MCF 10A (cell line): ENCODE measurements around the gene STAG3. TPM values are rescaled to one million over a fixed set of nuclear protein-coding genes. Genes with fewer than 3 reads are reported as not detected.

Experiments used
- BruUV-seq: library from RNA; stranded (reverse); fragments of 400-500 nt; replicated peaks from 2 replicates; lab custom pipeline; 2021; lab: Mats Ljungman, UMichigan
- CTCF ChIA-PET: fragments of 300-600 bp; sonication (Branson Sonifier 250); formaldehyde crosslinking; extraction: SDS; loops from one replicate; lab custom pipeline; 2021; ENCODE audit warnings: antibody characterized with exemption, inconsistent platforms; lab: Yijun Ruan, JAX
- POLR2A ChIA-PET: fragments of 300-600, 350-650 bp; sonication (Branson Sonifier 250); formaldehyde crosslinking; extraction: SDS; loops from one replicate; lab custom pipeline; 2020; ENCODE audit warnings: antibody characterized with exemption, inconsistent platforms; lab: Yijun Ruan, JAX
- DNase-seq: peaks from one replicate; pipeline ENCODE4 v3.0.0-alpha.2; 2018; ENCODE audit not compliant: unreplicated experiment
- H3K27ac Mint-ChIP-seq: one replicate; pipeline ENCODE4 v1.8.0; 2022; ENCODE audit warnings: mild to moderate bottlenecking, low read depth, mixed read lengths; ENCODE audit not compliant: unreplicated experiment
- H3K27me3 Mint-ChIP-seq: one replicate; pipeline ENCODE4 v1.8.0; 2022; ENCODE audit warnings: mixed read lengths; ENCODE audit not compliant: insufficient read depth, unreplicated experiment
- H3K36me3 Mint-ChIP-seq: one replicate; pipeline ENCODE4 v1.8.0; 2022; ENCODE audit warnings: mild to moderate bottlenecking, moderate library complexity, mixed read lengths; ENCODE audit not compliant: insufficient read depth, unreplicated experiment
- H3K4me1 Mint-ChIP-seq: one replicate; pipeline ENCODE4 v1.8.0; 2022; ENCODE audit warnings: mixed read lengths; ENCODE audit not compliant: insufficient read depth, unreplicated experiment
- H3K4me3 Mint-ChIP-seq: one replicate; pipeline ENCODE4 v1.8.0; 2022; ENCODE audit warnings: mild to moderate bottlenecking, moderate library complexity, mixed read lengths; ENCODE audit not compliant: unreplicated experiment
- H3K9me3 Mint-ChIP-seq: one replicate; pipeline ENCODE4 v1.8.0; 2022; ENCODE audit warnings: mixed read lengths; ENCODE audit not compliant: unreplicated experiment
- CTCF ChIP-seq: fragments of 200-600 bp; IDR thresholded peaks from one replicate; pipeline ENCODE4 v1.8.0; 2022; ENCODE audit warnings: antibody characterized with exemption, mild to moderate bottlenecking; ENCODE audit not compliant: unreplicated experiment
- intact Hi-C: fragments of 100-400 bp; cut with micrococcal nuclease; formaldehyde crosslinking; loops from 2 replicates; pipeline ENCODE4 v1.14.1; 2022
- total RNA-seq: library from RNA; stranded (reverse); gene quantifications from 2 replicates; pipeline ENCODE4 v1.2.3, GENCODE V29; 2022

STAG3 gene
- total RNA-seq, 1 experiment from 2014 or later = 1.5 TPM

DNA sequence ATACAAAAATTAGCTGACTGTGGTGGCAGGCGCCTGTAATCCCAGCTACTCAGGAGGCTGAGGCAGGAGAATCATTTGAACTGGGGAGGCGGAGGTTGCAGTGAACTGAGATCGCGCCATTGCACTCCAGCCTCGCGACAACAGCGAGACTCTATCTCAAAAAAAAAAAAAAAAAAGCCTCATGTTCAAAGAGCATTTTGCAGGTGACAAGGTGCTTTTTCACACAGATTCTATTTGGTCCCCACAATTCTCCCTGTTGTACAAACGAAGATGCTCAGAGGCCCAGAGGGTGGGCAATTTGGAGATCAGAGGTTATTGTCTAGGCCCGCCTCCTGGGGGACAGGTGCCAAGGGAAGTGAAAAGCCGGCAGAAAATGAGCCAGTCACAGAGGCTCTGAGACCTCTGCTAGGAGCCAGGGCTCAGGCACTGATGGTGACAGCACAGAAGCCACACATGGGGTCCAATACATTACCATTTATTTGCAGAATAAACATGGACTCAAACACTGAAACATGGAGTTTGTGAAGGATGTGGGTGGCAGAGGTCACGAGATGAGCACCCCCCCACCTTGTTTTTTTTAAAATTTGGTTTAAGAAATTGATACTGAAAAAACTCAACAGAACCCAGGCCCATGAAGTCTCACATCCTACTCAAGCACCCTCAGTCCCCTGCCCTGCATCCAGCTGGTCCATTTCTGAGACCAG is 8.4 kb upstream of the STAG3 start:
- TF ChIP-seq CTCF = no peak
- no peak overlapping the region for H3K27ac Mint-ChIP-seq
- H3K4me1 Mint-ChIP-seq = peaks cover 19% of the 10 kb centered on the region
- no TSS peak for BruUV-seq
- no peak overlapping the region for H3K4me3 Mint-ChIP-seq
- CTCF ChIA-PET = no interaction called here
- intact Hi-C loops = no loop called here
- peaks cover 42% of the 10 kb centered on the region for H3K27me3 Mint-ChIP-seq
- POLR2A ChIA-PET = interaction anchor here (1.6 kb wide), 1 partner anchor 8 kb away, joined by 8 read pairs; the partner anchor contains the start of genes GPC2 and STAG3
- DNase-seq = no peak
- H3K36me3 Mint-ChIP-seq = no peaks in the 10 kb centered on the region
- H3K9me3 Mint-ChIP-seq = no peaks in the 10 kb centered on the region

- ChIA-PET CTCF (no interaction called here), POLR2A (no interaction called here)
- BruUV-seq = no TSS peak
- Mint-ChIP-seq H3K4me3 (peak overlapping the region; percentile 38), H3K36me3 (no peaks in the 10 kb centered on the region), H3K9me3 (no peaks in the 10 kb centered on the region), H3K27me3 (peaks cover 42% of the 10 kb centered on the region), H3K27ac (no peak overlapping the region), H3K4me1 (peaks cover 19% of the 10 kb centered on the region)
- no peak for DNase-seq
- no peak for TF ChIP-seq CTCF
- intact Hi-C loops = no loop called here
These were observed 7.4 kb upstream of the STAG3 start for GRCh38 chr7:100170101-100170897.

GRCh38 chr7:100171087-100171681 is 6.5 kb upstream of the STAG3 start:
- no peak overlapping the region for H3K27ac Mint-ChIP-seq
- H3K4me3 Mint-ChIP-seq = no peak overlapping the region
- ChIA-PET CTCF (interaction anchor here (0.6 kb wide), 1 partner anchor 168 kb away, joined by 3 read pairs; no protein-coding TSS in a partner anchor), POLR2A (interaction anchor here (0.6 to 0.7 kb wide), 2 partner anchors 8 to 168 kb away, joined by 3 read pairs; no protein-coding TSS in a partner anchor)
- H3K4me1 Mint-ChIP-seq = peaks cover 19% of the 10 kb centered on the region
- H3K27me3 Mint-ChIP-seq = peaks cover 37% of the 10 kb centered on the region
- TF ChIP-seq CTCF = no peak
- intact Hi-C loops = no loop called here
- BruUV-seq = no TSS peak
- DNase-seq = no peak
- H3K36me3 Mint-ChIP-seq = no peaks in the 10 kb centered on the region
- no peaks in the 10 kb centered on the region for H3K9me3 Mint-ChIP-seq

- CTCF ChIA-PET = interaction anchor here (0.6 kb wide), 1 partner anchor 167 kb away, joined by 3 read pairs; no protein-coding TSS in a partner anchor
- peaks cover 30% of the 10 kb centered on the region for H3K27me3 Mint-ChIP-seq
- peak overlapping the region; percentile 43 for H3K4me3 Mint-ChIP-seq
- DNase-seq = no peak
- intact Hi-C loops = no loop called here
- H3K27ac Mint-ChIP-seq = no peak overlapping the region
- no peaks in the 10 kb centered on the region for H3K9me3 Mint-ChIP-seq
- BruUV-seq = no TSS peak
- no peak for TF ChIP-seq CTCF
- H3K4me1 Mint-ChIP-seq = peaks cover 24% of the 10 kb centered on the region
- H3K36me3 Mint-ChIP-seq = no peaks in the 10 kb centered on the region
- POLR2A ChIA-PET = interaction anchor here (0.6 to 0.7 kb wide), 2 partner anchors 8 to 167 kb away, joined by 3 read pairs; no protein-coding TSS in a partner anchor
These were observed 5.9 kb upstream of the STAG3 start for GRCh38 chr7:100171840-100172239.
